ENCODE data around the gene HPS3.
"Not testable (repeated sequence)": the region's sequence is repeated elsewhere in the genome, so short reads cannot be mapped to it uniquely, and the experiment has no call there.

DNA sequence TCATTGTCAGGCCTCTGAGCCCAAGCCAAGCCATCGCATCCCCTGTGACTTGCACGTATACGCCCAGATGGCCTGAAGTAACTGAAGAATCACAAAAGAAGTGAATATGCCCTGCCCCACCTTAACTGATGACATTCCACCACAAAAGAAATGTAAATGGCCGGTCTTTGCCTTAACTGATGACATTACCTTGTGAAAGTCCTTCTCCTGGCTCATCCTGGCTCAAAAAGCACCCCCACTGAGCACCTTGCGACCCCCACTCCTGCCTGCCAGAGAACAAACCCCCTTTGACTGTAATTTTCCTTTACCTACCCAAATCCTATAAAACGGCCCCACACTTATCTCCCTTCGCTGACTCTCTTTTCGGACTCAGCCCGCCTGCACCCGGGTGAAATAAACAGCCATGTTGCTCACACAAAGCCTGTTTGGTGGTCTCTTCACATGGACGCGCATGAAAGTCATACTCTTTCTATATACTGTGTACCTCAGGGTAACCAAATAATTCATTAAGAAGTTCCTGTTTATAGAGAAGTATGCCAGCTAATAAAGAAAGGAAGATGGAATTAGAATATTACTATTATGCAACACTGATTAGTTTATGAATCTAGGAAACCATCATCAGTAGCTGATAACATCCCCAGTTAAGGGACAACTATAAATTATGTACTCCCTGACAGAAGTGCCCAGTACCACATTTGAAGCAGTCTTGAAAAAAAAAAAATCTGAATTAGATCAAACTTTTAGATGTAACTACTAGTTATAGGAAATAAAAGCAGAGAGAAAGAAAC is 67.6 kb downstream of the HPS3 start:
- TF ChIP-seq POLR2A, POLR2AphosphoS5 (IDR thresholded peaks at IDR 0.05; ENCODE audit: low read depth, low read length): not testable (repeated sequence)

Measured in GM12892 (cell line).